ENCODE measurements around the gene CALML3.
"Not testable (repeated sequence)": the region's sequence is repeated elsewhere in the genome, so short reads cannot be mapped to it uniquely, and the experiment has no call there.

CALML3 gene

DNA sequence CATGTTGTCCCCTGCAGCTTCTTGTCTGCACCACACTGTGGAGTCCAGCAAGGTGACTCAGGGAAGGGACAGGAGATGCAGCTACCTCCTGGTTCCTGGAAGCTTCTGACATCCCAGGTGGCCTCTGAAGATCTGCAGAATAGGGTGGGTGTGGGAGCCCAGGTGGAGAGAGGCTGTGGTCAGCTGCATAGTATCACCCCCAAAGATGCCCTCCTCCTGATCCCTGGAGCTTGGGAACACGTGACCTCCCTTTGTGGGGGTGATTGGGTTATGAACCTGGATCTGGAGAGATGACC is 25.4 kb downstream of the CALML3 start:
- ATAC-seq (replicated peaks) (no peak), DNase-seq (no peak)
- no peaks in the 10 kb centered on the region for H3K9me3 Mint-ChIP-seq
- H3K4me3 Mint-ChIP-seq = no peak overlapping the region
- no peak overlapping the region for H3K27ac Mint-ChIP-seq
- H3K27me3 Mint-ChIP-seq = peaks cover 19 to 31% of the 10 kb centered on the region in 2 donors
- H3K36me3 Mint-ChIP-seq (ENCODE audit: insufficient read depth) = no peaks in the 10 kb centered on the region
- peaks cover 0 to 9% of the 10 kb centered on the region in 2 donors for H3K4me1 Mint-ChIP-seq (ENCODE audit: low read depth in 2 of 2)

DNA sequence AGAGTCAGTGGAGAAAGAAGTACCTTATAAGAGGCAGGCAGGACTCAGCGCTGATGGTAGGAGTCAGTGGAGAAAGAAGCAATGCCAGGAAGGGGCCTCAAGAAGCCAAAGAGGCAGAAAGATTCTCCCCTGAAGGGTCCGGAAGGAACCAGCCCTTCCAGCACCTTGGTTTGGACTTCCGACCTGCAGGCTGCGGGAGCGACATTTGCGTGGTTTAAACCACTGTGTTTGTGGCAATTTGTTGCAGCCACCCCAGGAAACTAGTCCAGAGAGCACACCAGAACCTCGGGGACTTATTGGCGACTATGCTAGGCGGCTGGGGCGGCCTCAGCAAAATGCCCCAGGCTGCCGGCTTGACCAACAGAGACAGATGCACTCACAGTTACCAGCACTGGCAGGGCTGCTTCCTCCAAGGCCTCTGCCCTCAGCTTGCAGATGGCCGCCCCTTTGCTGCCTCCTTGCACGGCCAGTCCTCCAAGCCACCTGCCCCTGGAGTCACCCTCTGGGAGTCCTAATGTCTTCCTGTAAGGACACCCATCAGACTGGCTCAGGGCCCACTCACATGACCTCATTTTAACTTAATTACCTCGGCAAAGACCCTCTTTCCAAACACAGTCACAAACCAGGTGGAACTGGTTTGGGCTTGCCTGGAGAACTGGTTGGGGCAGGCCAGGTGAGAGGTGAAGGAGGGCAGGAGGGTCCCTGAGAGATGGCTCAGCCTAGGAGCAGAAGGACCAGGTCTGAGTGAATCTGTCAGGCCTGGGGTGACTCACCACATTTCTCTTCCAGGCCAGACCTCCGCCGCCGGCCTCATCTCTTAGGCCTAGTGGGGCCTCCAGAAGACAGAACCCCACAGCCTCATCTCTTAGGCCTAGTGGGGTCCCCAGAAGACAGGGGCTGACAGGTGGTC is 26.1 kb downstream of the CALML3 start:
- Mint-ChIP-seq H3K36me3 (ENCODE audit: insufficient read depth) (no peaks in the 10 kb centered on the region), H3K4me1 (ENCODE audit: low read depth in 2 of 2) (peaks cover 0 to 9% of the 10 kb centered on the region in 2 donors), H3K27me3 (peaks cover 19 to 31% of the 10 kb centered on the region in 2 donors), H3K4me3 (no peak overlapping the region), H3K27ac (no peak overlapping the region), H3K9me3 (no peaks in the 10 kb centered on the region)
- DNase-seq (no peak), ATAC-seq (replicated peaks) (no peak)

DNA sequence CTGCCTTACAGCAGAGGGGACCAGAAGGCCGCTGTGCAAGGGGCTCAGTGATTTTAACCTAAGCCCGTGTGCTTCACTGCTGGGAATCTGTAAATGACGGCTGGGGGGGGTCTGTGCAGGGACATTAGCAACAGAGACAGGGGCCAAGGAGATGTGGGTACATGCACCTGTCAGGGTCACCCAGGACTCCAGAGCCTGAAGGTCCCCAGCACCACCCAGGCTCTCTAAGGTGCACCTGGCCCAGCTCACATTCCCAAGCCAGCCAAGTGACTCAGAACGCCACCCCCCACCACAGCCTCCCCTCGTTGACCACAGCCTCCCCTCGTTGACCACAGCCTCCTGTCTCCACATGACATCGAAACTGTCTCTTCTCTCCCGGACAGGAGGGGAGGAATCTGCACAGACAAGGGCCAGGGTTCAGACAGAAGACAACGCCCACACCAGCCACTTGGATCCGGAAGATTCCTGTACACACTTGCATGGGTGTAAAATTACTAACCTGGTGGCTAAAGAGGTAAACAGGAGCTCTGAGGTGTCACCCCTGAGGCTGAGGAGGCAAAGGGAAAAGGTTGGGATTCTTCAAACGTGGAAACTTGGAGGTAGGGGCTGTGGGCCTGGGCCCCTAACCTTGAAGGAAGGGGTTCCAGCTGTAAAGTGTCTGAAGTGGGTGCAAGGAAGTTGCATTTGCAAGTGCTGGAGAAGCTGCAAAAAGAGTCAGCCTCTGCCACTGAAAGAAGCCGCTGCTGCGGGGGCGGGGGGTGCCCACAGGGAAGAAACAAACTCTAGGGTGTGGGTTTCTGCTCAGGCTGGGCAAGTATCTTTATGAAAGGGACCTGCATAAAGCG is 27.0 kb downstream of the CALML3 start:
- ATAC-seq (replicated peaks) (no peak), DNase-seq (no peak)
- H3K4me3 Mint-ChIP-seq = no peak overlapping the region
- peaks cover 0 to 9% of the 10 kb centered on the region in 2 donors for H3K4me1 Mint-ChIP-seq (ENCODE audit: low read depth in 2 of 2)
- H3K36me3 Mint-ChIP-seq (ENCODE audit: insufficient read depth) = no peaks in the 10 kb centered on the region
- H3K27me3 Mint-ChIP-seq = peaks cover 15 to 27% of the 10 kb centered on the region in 2 donors
- H3K9me3 Mint-ChIP-seq = no peaks in the 10 kb centered on the region
- peak overlapping the region; percentile 24 to 46 for H3K27ac Mint-ChIP-seq

GRCh38 chr10:5552376-5553321 is 27.9 kb downstream of the CALML3 start:
- Mint-ChIP-seq H3K4me1 (ENCODE audit: low read depth in 2 of 2) (peaks cover 0 to 9% of the 10 kb centered on the region in 2 donors), H3K27ac (peak overlapping the region in 1 of 2 donors; percentile 24), H3K4me3 (no peak overlapping the region), H3K9me3 (no peaks in the 10 kb centered on the region), H3K27me3 (peaks cover 10 to 29% of the 10 kb centered on the region in 2 donors), H3K36me3 (ENCODE audit: insufficient read depth) (no peaks in the 10 kb centered on the region)
- DNase-seq (no peak), ATAC-seq (replicated peaks) (no peak)

GRCh38 chr10:5553400-5554170 is 28.8 kb downstream of the CALML3 start:
- Mint-ChIP-seq H3K36me3 (ENCODE audit: insufficient read depth) (no peaks in the 10 kb centered on the region), H3K4me3 (no peak overlapping the region), H3K27me3 (peaks cover 10 to 34% of the 10 kb centered on the region in 2 donors), H3K4me1 (ENCODE audit: low read depth in 2 of 2) (peaks cover 0 to 9% of the 10 kb centered on the region in 2 donors), H3K27ac (no peak overlapping the region), H3K9me3 (no peaks in the 10 kb centered on the region)
- ATAC-seq (replicated peaks) (no peak), DNase-seq (no peak)

- no peak for ATAC-seq (replicated peaks)
- Mint-ChIP-seq H3K27ac (no peak overlapping the region), H3K9me3 (no peaks in the 10 kb centered on the region), H3K4me3 (no peak overlapping the region), H3K27me3 (peaks cover 13 to 41% of the 10 kb centered on the region in 2 donors), H3K4me1 (ENCODE audit: low read depth in 2 of 2) (peaks cover 0 to 9% of the 10 kb centered on the region in 2 donors), H3K36me3 (ENCODE audit: insufficient read depth) (no peaks in the 10 kb centered on the region)
- DNase-seq = no peak
Observed at GRCh38 chr10:5555021-5555510, 30.3 kb downstream of the CALML3 start.

DNA sequence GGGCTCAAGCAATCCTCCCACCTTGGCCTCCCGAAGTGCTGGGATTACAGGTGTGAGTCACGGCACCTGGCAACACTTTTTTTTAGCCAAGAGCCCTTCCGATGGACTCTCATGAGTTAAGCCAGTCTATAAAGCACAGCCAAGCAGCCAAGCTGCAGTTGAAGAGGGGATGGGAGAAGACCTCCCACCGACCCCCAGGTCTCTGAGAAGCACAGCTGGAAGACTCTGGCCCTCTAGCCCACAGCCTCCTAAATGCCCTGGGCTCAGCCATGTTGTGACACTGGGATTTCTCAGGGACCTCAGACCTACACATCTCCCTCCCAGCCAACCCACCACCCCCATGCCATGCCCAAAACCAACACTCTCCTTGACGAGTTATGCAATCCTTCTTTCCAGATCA is 31.1 kb downstream of the CALML3 start:
- H3K27ac Mint-ChIP-seq = no peak overlapping the region
- H3K36me3 Mint-ChIP-seq (ENCODE audit: insufficient read depth) = no peaks in the 10 kb centered on the region
- DNase-seq (no peak), ATAC-seq (replicated peaks) (no peak)
- H3K9me3 Mint-ChIP-seq = no peaks in the 10 kb centered on the region
- no peak overlapping the region for H3K4me3 Mint-ChIP-seq
- H3K27me3 Mint-ChIP-seq = peaks cover 17 to 47% of the 10 kb centered on the region in 2 donors
- peaks cover 0 to 9% of the 10 kb centered on the region in 2 donors for H3K4me1 Mint-ChIP-seq (ENCODE audit: low read depth in 2 of 2)

DNA sequence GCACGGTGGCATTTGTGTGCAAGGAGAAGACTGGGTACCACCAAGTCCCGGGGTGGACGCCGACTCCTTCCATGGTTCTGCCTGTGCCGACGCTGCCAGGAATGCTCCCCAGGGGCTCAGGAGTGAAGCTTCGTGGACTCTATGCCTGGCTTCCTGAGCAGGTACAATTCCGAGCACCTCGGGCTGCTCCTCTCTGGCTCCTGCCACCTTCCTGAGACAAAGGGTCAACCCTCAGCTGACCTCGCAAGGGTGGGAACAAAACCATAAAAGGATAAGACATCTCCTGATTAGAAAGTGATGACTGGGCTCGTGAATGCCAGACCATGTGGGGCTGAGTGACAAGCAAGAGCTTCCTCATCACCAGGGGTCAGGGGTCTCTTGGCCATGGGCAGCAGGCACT is 31.8 kb downstream of the CALML3 start:
- no peaks in the 10 kb centered on the region for H3K36me3 Mint-ChIP-seq (ENCODE audit: insufficient read depth)
- H3K4me1 Mint-ChIP-seq (ENCODE audit: low read depth in 2 of 2) = peaks cover 0 to 9% of the 10 kb centered on the region in 2 donors
- no peak for ATAC-seq (replicated peaks)
- peaks cover 17 to 53% of the 10 kb centered on the region in 2 donors for H3K27me3 Mint-ChIP-seq
- H3K9me3 Mint-ChIP-seq = no peaks in the 10 kb centered on the region
- no peak overlapping the region for H3K27ac Mint-ChIP-seq
- H3K4me3 Mint-ChIP-seq = no peak overlapping the region
- no peak for DNase-seq

GRCh38 chr10:5557040-5557721 is 32.4 kb downstream of the CALML3 start:
- DNase-seq (no peak), ATAC-seq (replicated peaks) (no peak)
- Mint-ChIP-seq H3K27ac (no peak overlapping the region), H3K9me3 (no peaks in the 10 kb centered on the region), H3K36me3 (ENCODE audit: insufficient read depth) (no peaks in the 10 kb centered on the region), H3K27me3 (peaks cover 17 to 54% of the 10 kb centered on the region in 2 donors), H3K4me3 (no peak overlapping the region), H3K4me1 (ENCODE audit: low read depth in 2 of 2) (peaks cover 0 to 6% of the 10 kb centered on the region in 2 donors)

DNA sequence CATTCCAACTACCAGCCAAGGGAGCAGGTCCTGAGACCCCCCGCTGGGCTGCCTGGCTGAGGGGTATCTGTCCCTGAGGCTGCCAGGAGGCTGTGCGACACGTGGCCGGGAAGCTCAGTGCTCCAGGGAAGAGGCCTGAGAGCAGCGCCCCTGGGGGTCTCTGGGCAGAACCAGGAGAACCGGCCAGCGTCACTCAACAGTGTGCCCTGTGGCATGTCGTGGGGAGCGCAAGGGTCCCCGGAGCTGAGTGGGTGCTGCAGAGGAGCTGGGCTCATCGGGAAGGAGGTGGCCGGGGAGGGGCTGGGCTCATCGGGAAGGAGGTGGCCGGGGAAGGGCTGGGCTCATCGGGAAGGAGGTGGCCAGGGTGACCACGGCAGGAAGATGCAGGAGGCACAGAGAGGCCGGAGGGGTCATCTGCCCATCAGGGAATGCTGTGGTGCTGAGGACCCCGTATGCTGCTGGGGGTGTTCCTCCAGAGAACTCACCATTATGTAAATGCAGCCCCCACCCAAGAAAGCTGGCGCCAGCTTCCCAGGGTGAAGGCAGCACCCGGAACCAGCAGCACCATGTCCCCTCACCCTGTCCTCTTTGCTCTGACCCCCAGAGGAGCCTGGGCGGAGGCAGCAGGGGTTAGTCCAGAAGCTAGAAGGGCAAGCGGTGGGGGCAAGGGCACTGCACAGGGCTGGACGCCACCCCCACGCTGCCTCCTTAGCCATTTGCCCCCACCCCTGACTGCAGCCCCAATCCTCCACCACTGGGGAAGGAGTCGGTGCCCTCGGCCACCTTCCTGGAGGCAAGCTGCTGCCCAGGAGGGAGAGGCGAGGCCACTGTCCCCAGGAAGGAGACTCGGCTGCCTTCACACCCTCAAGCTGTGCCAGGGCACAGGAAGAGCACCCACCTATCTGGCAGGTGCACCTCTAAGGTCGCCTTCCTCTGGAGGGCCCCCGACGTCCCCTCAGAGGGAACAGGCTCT is 33.3 kb downstream of the CALML3 start:
- ATAC-seq (replicated peaks) (no peak), DNase-seq (no peak)
- Mint-ChIP-seq H3K4me1 (ENCODE audit: low read depth in 2 of 2) (no peaks in the 10 kb centered on the region), H3K4me3 (no peak overlapping the region), H3K9me3 (no peaks in the 10 kb centered on the region), H3K36me3 (ENCODE audit: insufficient read depth) (no peaks in the 10 kb centered on the region), H3K27ac (no peak overlapping the region), H3K27me3 (peaks cover 16 to 52% of the 10 kb centered on the region in 2 donors)

GRCh38 chr10:5559022-5559421 is 34.3 kb downstream of the CALML3 start:
- not testable (repeated sequence) for H3K36me3 Mint-ChIP-seq (ENCODE audit: insufficient read depth); ATAC-seq (replicated peaks); DNase-seq; H3K4me3 Mint-ChIP-seq; H3K9me3 Mint-ChIP-seq; H3K27ac Mint-ChIP-seq; H3K4me1 Mint-ChIP-seq (ENCODE audit: low read depth in 2 of 2)
- H3K27me3 Mint-ChIP-seq = peaks cover 13 to 50% of the 10 kb centered on the region in 2 donors
